ENCODE results near the gene SPTBN2. TPM values are rescaled to one million over a fixed set of nuclear protein-coding genes. Genes with fewer than 3 reads are reported as not detected.

SPTBN2 gene
- total and polyA plus RNA-seq, 2 of the 8 experiments (the other 6 are each of a cell fraction or from before 2014, with no cell fraction given), result 19.1 to 69.0 TPM

DNA sequence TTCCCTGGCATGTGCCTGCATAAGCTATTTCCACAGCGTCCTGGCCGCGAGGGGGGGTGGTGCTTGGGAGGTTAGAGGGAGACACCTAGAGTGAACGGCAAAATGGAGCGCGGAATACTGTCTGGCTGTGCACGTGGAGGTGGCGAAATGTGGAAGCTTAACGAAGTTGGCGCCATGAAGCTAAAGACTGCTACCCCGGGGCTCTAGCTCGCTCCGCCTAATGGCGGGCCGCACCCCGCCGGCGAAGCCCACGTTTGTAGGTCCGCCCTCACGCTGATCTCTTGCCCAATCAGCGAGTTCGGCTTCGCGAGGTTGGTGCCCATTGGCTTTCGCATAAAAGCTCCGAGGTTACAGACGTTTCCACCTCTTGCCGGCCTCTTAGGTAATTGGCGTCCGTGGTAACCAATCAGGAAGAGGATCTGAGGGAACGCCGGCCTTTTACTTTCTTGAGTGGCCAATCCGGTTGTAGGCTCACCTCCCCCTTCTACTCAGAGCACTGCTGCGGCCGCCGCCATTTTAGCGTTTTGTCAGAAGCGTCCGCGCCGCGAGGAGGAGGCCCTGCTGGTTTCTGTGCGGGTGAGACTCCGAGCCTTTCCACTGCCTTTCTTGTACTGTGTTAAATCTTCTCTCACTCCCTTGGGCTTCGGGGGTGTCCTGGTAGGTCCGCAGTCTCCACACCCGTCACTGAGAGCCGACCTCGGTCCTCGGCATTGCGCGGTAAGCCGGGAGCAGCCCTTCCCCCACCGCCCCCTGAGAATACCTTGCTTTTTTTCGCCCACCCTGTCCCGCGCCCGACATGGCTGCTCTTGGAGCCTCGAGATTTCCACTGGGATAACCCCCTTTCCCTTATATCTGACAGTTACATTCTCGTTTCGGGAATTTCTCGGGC is 90.6 kb downstream of the SPTBN2 start, which contains the start of gene RBM4:
RBM4 (plus strand) TSS at position 527 of the 889 bp plus-strand sequence. CDS start 1,009 bp downstream, outside the sequence.
- H2AFZ ChIP-seq (ENCODE audit: low read length), result peak within 1 kb of the TSS; percentile 25; the same call in 1 of the 2 replicates
- peak within 1 kb of the TSS; percentile 93 for H3K4ac ChIP-seq (replicated peaks; ENCODE audit: insufficient read length, low read depth, low read length)
- H3K36me3 ChIP-seq (ENCODE audit: control insufficient read depth in 2 of 4, insufficient read depth in 4 of 4, low read length in 3 of 4), result peaks cover 18 to 53% (median 32%) of the 10 kb centered on the region in 4 experiments
- 2% methylated on average over 63 of the region's 63 CpGs; no CpG with 5 or more reads in 1 of the 2 experiments for whole genome bisulfite sequencing, 2 experiments (ENCODE audit: extremely low coverage in 1 of 2, insufficient coverage in 1 of 2, insufficient read length in 1 of 2, insufficient replicate concordance in 2 of 2, low coverage in 1 of 2, low lambda C conversion rate in 2 of 2, missing lambda C conversion rate in 1 of 2)
- ChIA-PET POLR2A (ENCODE audit: partially characterized antibody) (interaction anchor here (0.6 to 66.2 kb wide), 27 partner anchors 4 to 277 kb away, joined by 3 to 2165 read pairs (median 4); partner anchors contain the start of genes ACTN3, CCDC87, CCS and CTSF), CTCF (ENCODE audit: partially characterized antibody) (interaction anchor here (0.6 to 2.9 kb wide), 15 partner anchors 10 to 127 kb away, joined by 3 to 10 read pairs (median 3); partner anchors contain the start of genes CCDC87 and RBM4B)
- peak within 1 kb of the TSS; percentile 95 to 100 (median 99) for H3K9ac ChIP-seq (replicated peaks in 1 of 4; ENCODE audit: extremely low read depth in 1 of 4, low read depth in 3 of 4, low read length in 3 of 4)
- FAIRE-seq (no peak), DNase-seq (ENCODE audit: low read depth in 1 of 2, low spot score in 2 of 2) (peak; percentile 94 to 99)
- H4K20me1 ChIP-seq (replicated peaks in 1 of 2; ENCODE audit: control insufficient read depth in 1 of 2, insufficient read depth in 2 of 2, low read length in 2 of 2), result peaks cover 23 to 35% of the 10 kb centered on the region in 2 experiments
- H3K14ac ChIP-seq (ENCODE audit: insufficient read length), result no peak within 1 kb of the TSS
- no peaks in the 10 kb centered on the region; the same call in none of the 2 replicates for H3K79me1 ChIP-seq (ENCODE audit: low read depth, low read length)
- no peak within 1 kb of the TSS for H3K23ac ChIP-seq (ENCODE audit: insufficient read length)
- peak within 1 kb of the TSS; percentile 84 to 98 (median 94) for H3K4me3 ChIP-seq (ENCODE audit: extremely low read depth in 1 of 4, insufficient read depth in 2 of 4, low read depth in 3 of 4, low read length in 4 of 4)
- peak within 1 kb of the TSS; percentile 84; the same call in 1 of the 2 replicates for H2BK12ac ChIP-seq (ENCODE audit: low read depth, low read length)
- H3K18ac ChIP-seq (ENCODE audit: extremely low read depth, low read length), result peak within 1 kb of the TSS; percentile 98
- peak within 1 kb of the TSS; percentile 95 for H4K91ac ChIP-seq (replicated peaks; ENCODE audit: insufficient read length, low read length)
- H3K79me2 ChIP-seq (ENCODE audit: control insufficient read depth in 1 of 2, insufficient read depth in 2 of 2, low read length in 2 of 2), result peaks cover 45 to 74% of the 10 kb centered on the region in 2 experiments
- no peaks in the 10 kb centered on the region for H3K27me3 ChIP-seq (replicated peaks in 1 of 4; ENCODE audit: control insufficient read depth in 3 of 4, extremely low read depth in 1 of 4, insufficient read depth in 3 of 4, low read length in 3 of 4)
- H2BK5ac ChIP-seq (ENCODE audit: low read depth, low read length), result peak within 1 kb of the TSS; percentile 100
- H3K27ac ChIP-seq (ENCODE audit: low read depth, low read length), result peak within 1 kb of the TSS; percentile 99
- no peak within 1 kb of the TSS for H2BK20ac ChIP-seq (ENCODE audit: low read length)
- H3K9me3 ChIP-seq (ENCODE audit: insufficient read depth in 2 of 2, low read depth in 1 of 2, low read length in 1 of 2), result no peaks in the 10 kb centered on the region
- peaks cover 10% of the 10 kb centered on the region for H3K23me2 ChIP-seq (ENCODE audit: low read depth, low read length)
- H2AK5ac ChIP-seq (ENCODE audit: low read depth, low read length), result peak within 1 kb of the TSS; percentile 92
- peak within 1 kb of the TSS; percentile 67 to 88 for H3K4me2 ChIP-seq (ENCODE audit: insufficient read depth in 1 of 2, low read depth in 2 of 2, low read length in 2 of 2)
- peak within 1 kb of the TSS; percentile 97 for H4K5ac ChIP-seq (ENCODE audit: insufficient read length, low read depth, low read length)
- peak within 1 kb of the TSS; percentile 26 for H2BK120ac ChIP-seq (replicated peaks; ENCODE audit: low read depth, low read length)
- peaks cover 0 to 20% (median 14%) of the 10 kb centered on the region in 4 experiments; a peak in 5 of 7 replicates for H3K4me1 ChIP-seq (replicated peaks in 1 of 4; ENCODE audit: control insufficient read depth in 3 of 4, insufficient read depth in 4 of 4, low read length in 3 of 4)
- peak within 1 kb of the TSS; percentile 97 for H3K56ac ChIP-seq (replicated peaks; ENCODE audit: insufficient read length, low read depth, low read length)
- H2BK15ac ChIP-seq (ENCODE audit: low read length), result no peak within 1 kb of the TSS
- H4K8ac ChIP-seq (ENCODE audit: extremely low read depth, insufficient read depth, low read length), result peak within 1 kb of the TSS; percentile 100
- TF ChIP-seq JUND (IDR thresholded peaks at IDR 0.05; ENCODE audit: low read length) (peak; percentile 4; the same call in 1 of the 2 replicates), RFX5 (IDR thresholded peaks at IDR 0.05; ENCODE audit: borderline replicate concordance, low read depth, low read length) (0 out of 2 replicates have a peak, but pooled peaks have one; percentile 13), SIN3A (conservative IDR thresholded peaks at IDR 0.05 in 1 of 2, IDR thresholded peaks at IDR 0.05 in 1 of 2; ENCODE audit: low read depth in 1 of 2, low read length in 2 of 2) (peak; percentile 60 to 84; a peak in 2 of 4 replicates), SP2 (IDR thresholded peaks at IDR 0.05; ENCODE audit: low read length) (peak; percentile 87), CTCF (IDR thresholded peaks at IDR 0.05; ENCODE audit: control extremely low read depth in 1 of 3, insufficient read depth in 1 of 3, low read depth in 1 of 3, low read length in 3 of 3) (no peak), TAF1 (IDR thresholded peaks at IDR 0.05; ENCODE audit: low read depth, low read length) (peak; percentile 94), SUZ12 (IDR thresholded peaks at IDR 0.05; ENCODE audit: low read length) (no peak), CHD2 (IDR thresholded peaks at IDR 0.05; ENCODE audit: low read length) (peak; percentile 87)

Data from H1 (cell line).